Caco-2 (cell line): ENCODE measurements around the gene BHLHE23. TPM values are rescaled to one million over a fixed set of nuclear protein-coding genes. Genes with fewer than 3 reads are reported as not detected.
A peak's percentile ranks its signal among the peaks of the same experiment; 100 is the strongest.

Source experiments
- BruUV-seq: library from RNA; stranded (reverse); fragments of 400-500 nt; replicated peaks from 2 replicates; lab custom pipeline; 2021; lab: Mats Ljungman, UMichigan
- CTCF ChIA-PET: fragments of 300-600 bp; sonication (Branson Sonifier 250); formaldehyde crosslinking; loops from one replicate; lab custom pipeline; 2022; ENCODE audit warnings: antibody characterized with exemption; lab: Charles Lee
- POLR2A ChIA-PET: fragments of 300-600 bp; sonication (Branson Sonifier 250); formaldehyde crosslinking; loops from one replicate; lab custom pipeline; 2022; ENCODE audit warnings: antibody characterized with exemption; lab: Charles Lee
- DNase-seq, 2 experiments: peaks; one replicate each; pipeline versions ENCODE4 v3.0.0 to v3.0.0-alpha.2; 2020 to 2022
- H3K27me3 ChIP-seq: replicated peaks from 2 replicates; pipeline ENCODE4 v1.6.0; 2011; ENCODE audit warnings: low read length; ENCODE audit not compliant: control insufficient read depth, insufficient read depth
- H3K36me3 ChIP-seq: 2 replicates; pipeline ENCODE4 v1.5.1; 2011; ENCODE audit warnings: low read length; ENCODE audit not compliant: control insufficient read depth, insufficient read depth
- H3K4me1 ChIP-seq: fragments of 250-450 bp; sonication (Bioruptor Pico); 2 replicates; pipeline ENCODE4 v1.5.1; 2020; ENCODE audit warnings: mild to moderate bottlenecking
- H3K4me3 ChIP-seq: 2 replicates; pipeline ENCODE4 v1.5.1; 2011; ENCODE audit warnings: low read depth, mild to moderate bottlenecking, control low read depth, low read length
- H3K9me3 ChIP-seq: fragments of 250-450 bp; sonication (Bioruptor Pico); 2 replicates; pipeline ENCODE4 v1.5.1; 2020; ENCODE audit warnings: mild to moderate bottlenecking, moderate library complexity
- H3K27ac Mint-ChIP-seq: one replicate; pipeline ENCODE4 v1.8.0; 2022; ENCODE audit warnings: mixed read lengths; ENCODE audit not compliant: unreplicated experiment
- H3K27me3 Mint-ChIP-seq: one replicate; pipeline ENCODE4 v1.8.0; 2022; ENCODE audit warnings: mixed read lengths; ENCODE audit not compliant: insufficient read depth, unreplicated experiment
- H3K36me3 Mint-ChIP-seq: one replicate; pipeline ENCODE4 v1.8.0; 2022; ENCODE audit warnings: mild to moderate bottlenecking, mixed read lengths; ENCODE audit not compliant: insufficient read depth, unreplicated experiment
- H3K4me1 Mint-ChIP-seq: one replicate; pipeline ENCODE4 v1.8.0; 2022; ENCODE audit warnings: low read depth, mixed read lengths; ENCODE audit not compliant: unreplicated experiment
- H3K4me3 Mint-ChIP-seq: one replicate; pipeline ENCODE4 v1.8.0; 2022; ENCODE audit warnings: mild to moderate bottlenecking, moderate library complexity, mixed read lengths; ENCODE audit not compliant: unreplicated experiment
- H3K9me3 Mint-ChIP-seq: one replicate; pipeline ENCODE4 v1.8.0; 2022; ENCODE audit warnings: mixed read lengths; ENCODE audit not compliant: unreplicated experiment
- CTCF ChIP-seq, 2 experiments: fragments of 200-600 bp in 1 of 2; IDR thresholded peaks; 1 replicate in 1 of 2; 2 replicates in 1 of 2; pipeline versions ENCODE4 v1.5.1 to v1.8.0; 2011 to 2022; ENCODE audit warnings: antibody characterized with exemption in 1 of 2, control low read depth in 1 of 2, inconsistent platforms in 1 of 2, low read depth in 1 of 2, low read length in 1 of 2, mild to moderate bottlenecking in 1 of 2, moderate library complexity in 1 of 2; ENCODE audit not compliant: insufficient read depth in 1 of 2, severe bottlenecking in 1 of 2, unreplicated experiment in 1 of 2
- intact Hi-C: fragments of 100-400 bp; cut with micrococcal nuclease; formaldehyde crosslinking; loops from one replicate; pipeline ENCODE4 v1.10.0; 2022; ENCODE audit not compliant: unreplicated experiment
- total RNA-seq: library from RNA; stranded (reverse); gene quantifications from 2 replicates; pipeline ENCODE4 v1.2.3, GENCODE V29; 2022

Gene BHLHE23
- total RNA-seq, 1 experiment from 2014 or later: 0.95 TPM

- H3K4me3 Mint-ChIP-seq: no peak overlapping the region
- Histone ChIP-seq H3K27me3 (no peaks in the 10 kb centered on the region), H3K9me3 (no peaks in the 10 kb centered on the region), H3K4me3 (no peak overlapping the region), H3K4me1 (no peaks in the 10 kb centered on the region), H3K36me3 (no peaks in the 10 kb centered on the region)
- TF ChIP-seq CTCF (IDR thresholded peaks at IDR 0.05; ENCODE audit: insufficient read depth in 1 of 2, low read depth in 1 of 2, low read length in 1 of 2, severe bottlenecking in 1 of 2, unreplicated experiment in 1 of 2): no peak
- H3K27ac Mint-ChIP-seq: no peak overlapping the region
- intact Hi-C loops: no loop called here
- BruUV-seq: no TSS peak
- ChIA-PET POLR2A (no interaction called here), CTCF (no interaction called here)
- no peaks in the 10 kb centered on the region for H3K9me3 Mint-ChIP-seq
- peaks cover 7% of the 10 kb centered on the region for H3K4me1 Mint-ChIP-seq
- DNase-seq: peak in 1 of 2 experiments; percentile 45
- peaks cover 10% of the 10 kb centered on the region for H3K36me3 Mint-ChIP-seq
- no peaks in the 10 kb centered on the region for H3K27me3 Mint-ChIP-seq
Observed at GRCh38 chr20:63028461-63028921, 21.7 kb upstream of the BHLHE23 start.

- no peak overlapping the region for H3K4me3 Mint-ChIP-seq
- POLR2A ChIA-PET: no interaction called here
- no peaks in the 10 kb centered on the region for H3K9me3 Mint-ChIP-seq
- no TSS peak for BruUV-seq
- DNase-seq: no peak
- CTCF ChIA-PET: interaction anchor here (0.6 kb wide), 1 partner anchor 166 kb away, joined by 3 read pairs; the partner anchor contains the start of gene TCFL5
- H3K36me3 Mint-ChIP-seq: peaks cover 10% of the 10 kb centered on the region
- Histone ChIP-seq H3K36me3 (no peaks in the 10 kb centered on the region), H3K4me1 (0 out of 2 replicates have a peak, but pooled peaks cover under 1% of the 10 kb centered on the region), H3K9me3 (no peaks in the 10 kb centered on the region), H3K27me3 (no peaks in the 10 kb centered on the region), H3K4me3 (no peak overlapping the region)
- peaks cover 4% of the 10 kb centered on the region for H3K4me1 Mint-ChIP-seq
- intact Hi-C loops: no loop called here
- H3K27me3 Mint-ChIP-seq: no peaks in the 10 kb centered on the region
- H3K27ac Mint-ChIP-seq: no peak overlapping the region
- no peak for TF ChIP-seq CTCF (IDR thresholded peaks at IDR 0.05; ENCODE audit: insufficient read depth in 1 of 2, low read depth in 1 of 2, low read length in 1 of 2, severe bottlenecking in 1 of 2, unreplicated experiment in 1 of 2)
Observed at GRCh38 chr20:63027922-63028389, 21.2 kb upstream of the BHLHE23 start.

- CTCF ChIA-PET: interaction anchor here (0.6 kb wide), 1 partner anchor 166 kb away, joined by 3 read pairs; the partner anchor contains the start of gene TCFL5
- Mint-ChIP-seq H3K27ac (no peak overlapping the region), H3K36me3 (peaks cover 10% of the 10 kb centered on the region), H3K4me3 (no peak overlapping the region), H3K27me3 (no peaks in the 10 kb centered on the region), H3K9me3 (no peaks in the 10 kb centered on the region), H3K4me1 (peaks cover 1% of the 10 kb centered on the region)
- POLR2A ChIA-PET: no interaction called here
- no TSS peak for BruUV-seq
- no peak for TF ChIP-seq CTCF (IDR thresholded peaks at IDR 0.05; ENCODE audit: insufficient read depth in 1 of 2, low read depth in 1 of 2, low read length in 1 of 2, severe bottlenecking in 1 of 2, unreplicated experiment in 1 of 2)
- Histone ChIP-seq H3K27me3 (no peaks in the 10 kb centered on the region), H3K4me1 (peaks cover 6% of the 10 kb centered on the region; the same call in 1 of the 2 replicates), H3K4me3 (no peak overlapping the region), H3K36me3 (no peaks in the 10 kb centered on the region), H3K9me3 (no peaks in the 10 kb centered on the region)
- DNase-seq: peak in 1 of 2 experiments; percentile 40
- intact Hi-C loops: no loop called here
Observed at GRCh38 chr20:63027221-63027921, 20.6 kb upstream of the BHLHE23 start.
